ENCODE data around the gene C10orf105.
A peak's percentile ranks its signal among the peaks of the same experiment; 100 is the strongest.

Gene C10orf105

GRCh38 chr10:71685554-71686232 is 33.9 kb downstream of the C10orf105 start:
- Mint-ChIP-seq H3K27ac (no peak overlapping the region), H3K4me3 (no peak overlapping the region), H3K27me3 (ENCODE audit: low read depth) (peaks cover 5% of the 10 kb centered on the region), H3K9me3 (peaks cover 5% of the 10 kb centered on the region), H3K36me3 (ENCODE audit: low read depth) (peaks cover 3% of the 10 kb centered on the region), H3K4me1 (ENCODE audit: low read depth) (no peaks in the 10 kb centered on the region)
- DNase-seq (ENCODE audit: low spot score) = no peak

DNA sequence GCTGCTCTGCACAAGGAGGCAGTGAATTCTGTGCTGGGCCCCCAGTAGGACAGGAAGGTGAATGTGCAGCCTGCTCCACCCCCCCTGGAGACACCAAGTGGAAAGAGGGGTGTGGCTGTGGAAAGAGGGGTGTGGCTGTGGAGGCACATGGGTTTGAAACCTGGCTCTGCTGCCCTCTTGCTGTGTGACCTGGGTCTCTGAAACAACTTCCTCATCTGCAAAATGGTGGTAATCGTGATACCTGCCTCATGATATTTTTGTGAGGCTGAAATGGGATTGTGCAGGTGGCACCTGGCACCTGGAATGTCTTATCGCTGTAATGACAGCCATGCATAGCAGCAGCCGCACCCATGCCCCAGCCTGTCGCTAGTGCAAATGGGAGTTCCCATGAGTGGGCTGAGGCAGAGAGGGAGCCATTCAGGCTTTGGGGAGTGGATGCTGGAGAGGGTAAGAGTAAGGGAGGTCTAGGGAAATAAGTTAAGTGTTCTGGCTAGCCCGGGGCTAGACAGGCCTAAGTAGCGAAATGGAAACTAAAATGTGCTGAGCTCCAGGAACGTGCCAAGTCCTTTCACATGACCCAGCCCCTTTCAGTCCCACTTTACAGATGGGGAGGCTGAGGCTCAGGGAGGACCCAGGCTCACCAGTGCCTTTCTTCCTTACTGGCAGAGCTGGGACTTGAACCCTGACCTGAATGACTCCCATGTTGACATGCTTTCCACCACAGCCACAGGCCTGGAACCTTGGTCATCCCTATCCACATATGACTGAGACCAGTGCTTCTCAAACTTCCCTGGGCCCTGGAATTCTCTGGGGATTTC is 35.0 kb downstream of the C10orf105 start:
- Mint-ChIP-seq H3K27ac (no peak overlapping the region), H3K4me1 (ENCODE audit: low read depth) (no peaks in the 10 kb centered on the region), H3K36me3 (ENCODE audit: low read depth) (peaks cover 3% of the 10 kb centered on the region), H3K9me3 (peaks cover 5% of the 10 kb centered on the region), H3K27me3 (ENCODE audit: low read depth) (peaks cover 5% of the 10 kb centered on the region), H3K4me3 (no peak overlapping the region)
- no peak for DNase-seq (ENCODE audit: low spot score)

GRCh38 chr10:71683301-71683700 is 36.3 kb downstream of the C10orf105 start:
- Mint-ChIP-seq H3K4me1 (ENCODE audit: low read depth) (no peaks in the 10 kb centered on the region), H3K36me3 (ENCODE audit: low read depth) (peaks cover 3% of the 10 kb centered on the region)

DNA sequence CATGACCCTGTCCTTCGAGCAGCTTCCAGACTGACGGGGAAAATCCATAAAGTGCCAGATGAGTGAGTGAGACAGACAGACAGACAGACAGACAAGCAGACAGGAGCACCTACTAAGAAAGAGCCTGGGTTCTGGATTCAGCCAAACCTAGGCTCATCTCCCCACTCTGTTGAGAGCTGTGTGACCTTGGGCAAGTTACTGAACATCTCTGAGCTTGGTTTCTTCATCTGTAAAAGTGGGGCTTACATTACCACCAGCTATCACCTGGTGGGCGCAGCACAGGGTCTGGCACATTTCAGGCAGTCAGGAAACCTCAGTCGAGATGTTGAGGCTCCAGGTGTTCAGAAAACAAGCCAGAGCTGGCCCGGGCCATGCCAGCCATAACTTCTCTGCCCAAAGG is 37.6 kb downstream of the C10orf105 start:
- DNase-seq (ENCODE audit: low spot score) = no peak
- Mint-ChIP-seq H3K4me1 (ENCODE audit: low read depth) (no peaks in the 10 kb centered on the region), H3K27ac (no peak overlapping the region)

More at GRCh38 chr10:71683301-71683700, 36.3 kb downstream of the C10orf105 start:
- H3K27me3 Mint-ChIP-seq (ENCODE audit: low read depth) = peaks cover 5% of the 10 kb centered on the region
- no peak for DNase-seq (ENCODE audit: low spot score)
- no peak overlapping the region for H3K4me3 Mint-ChIP-seq
- H3K27ac Mint-ChIP-seq = no peak overlapping the region
- H3K9me3 Mint-ChIP-seq = peaks cover 4% of the 10 kb centered on the region

GRCh38 chr10:71679425-71679824 is 40.2 kb downstream of the C10orf105 start:
- H3K4me1 Mint-ChIP-seq (ENCODE audit: low read depth) = no peaks in the 10 kb centered on the region
- no peak overlapping the region for H3K4me3 Mint-ChIP-seq
- no peak for DNase-seq (ENCODE audit: low spot score)
- H3K27ac Mint-ChIP-seq = no peak overlapping the region
- no peaks in the 10 kb centered on the region for H3K9me3 Mint-ChIP-seq
- no peaks in the 10 kb centered on the region for H3K36me3 Mint-ChIP-seq (ENCODE audit: low read depth)
- peaks cover 2% of the 10 kb centered on the region for H3K27me3 Mint-ChIP-seq (ENCODE audit: low read depth)

More for the DNA sequence above, 37.6 kb downstream of the C10orf105 start:
- H3K4me3 Mint-ChIP-seq = no peak overlapping the region
- H3K27me3 Mint-ChIP-seq (ENCODE audit: low read depth) = peaks cover 2% of the 10 kb centered on the region
- no peaks in the 10 kb centered on the region for H3K36me3 Mint-ChIP-seq (ENCODE audit: low read depth)
- H3K9me3 Mint-ChIP-seq = no peaks in the 10 kb centered on the region

GRCh38 chr10:71678057-71678805 is 41.3 kb downstream of the C10orf105 start:
- no peaks in the 10 kb centered on the region for H3K4me1 Mint-ChIP-seq (ENCODE audit: low read depth)
- no peak overlapping the region for H3K27ac Mint-ChIP-seq
- H3K27me3 Mint-ChIP-seq (ENCODE audit: low read depth) = peaks cover 2% of the 10 kb centered on the region

GRCh38 chr10:71677261-71677660 is 42.3 kb downstream of the C10orf105 start:
- Mint-ChIP-seq H3K36me3 (ENCODE audit: low read depth) (no peaks in the 10 kb centered on the region), H3K27ac (no peak overlapping the region), H3K4me1 (ENCODE audit: low read depth) (no peaks in the 10 kb centered on the region), H3K9me3 (no peaks in the 10 kb centered on the region), H3K27me3 (ENCODE audit: low read depth) (no peaks in the 10 kb centered on the region), H3K4me3 (no peak overlapping the region)
- no peak for DNase-seq (ENCODE audit: low spot score)

More at GRCh38 chr10:71678057-71678805, 41.3 kb downstream of the C10orf105 start:
- Mint-ChIP-seq H3K9me3 (no peaks in the 10 kb centered on the region), H3K4me3 (no peak overlapping the region), H3K36me3 (ENCODE audit: low read depth) (no peaks in the 10 kb centered on the region)
- DNase-seq (ENCODE audit: low spot score) = no peak

GRCh38 chr10:71675295-71675970 is 44.1 kb downstream of the C10orf105 start:
- DNase-seq (ENCODE audit: low spot score) = no peak
- H3K9me3 Mint-ChIP-seq = no peaks in the 10 kb centered on the region
- H3K27ac Mint-ChIP-seq = no peak overlapping the region
- H3K27me3 Mint-ChIP-seq (ENCODE audit: low read depth) = peaks cover 2% of the 10 kb centered on the region
- no peaks in the 10 kb centered on the region for H3K36me3 Mint-ChIP-seq (ENCODE audit: low read depth)
- H3K4me3 Mint-ChIP-seq = no peak overlapping the region
- H3K4me1 Mint-ChIP-seq (ENCODE audit: low read depth) = no peaks in the 10 kb centered on the region

GRCh38 chr10:71671994-71672946 is 47.3 kb downstream of the C10orf105 start:
- peaks cover 4% of the 10 kb centered on the region for H3K4me1 Mint-ChIP-seq (ENCODE audit: low read depth)
- peaks cover 2% of the 10 kb centered on the region for H3K27me3 Mint-ChIP-seq (ENCODE audit: low read depth)
- no peak overlapping the region for H3K4me3 Mint-ChIP-seq
- no peaks in the 10 kb centered on the region for H3K36me3 Mint-ChIP-seq (ENCODE audit: low read depth)
- no peak for DNase-seq (ENCODE audit: low spot score)
- H3K27ac Mint-ChIP-seq = no peak overlapping the region
- no peaks in the 10 kb centered on the region for H3K9me3 Mint-ChIP-seq

- Mint-ChIP-seq H3K27me3 (ENCODE audit: low read depth) (peaks cover 2% of the 10 kb centered on the region), H3K27ac (peak overlapping the region; percentile 62), H3K4me3 (peak overlapping the region; percentile 2), H3K36me3 (ENCODE audit: low read depth) (no peaks in the 10 kb centered on the region), H3K9me3 (no peaks in the 10 kb centered on the region), H3K4me1 (ENCODE audit: low read depth) (peaks cover 6% of the 10 kb centered on the region)
- DNase-seq (ENCODE audit: low spot score) = no peak
These were observed 52.2 kb downstream of the C10orf105 start for GRCh38 chr10:71667387-71667752.

DNA sequence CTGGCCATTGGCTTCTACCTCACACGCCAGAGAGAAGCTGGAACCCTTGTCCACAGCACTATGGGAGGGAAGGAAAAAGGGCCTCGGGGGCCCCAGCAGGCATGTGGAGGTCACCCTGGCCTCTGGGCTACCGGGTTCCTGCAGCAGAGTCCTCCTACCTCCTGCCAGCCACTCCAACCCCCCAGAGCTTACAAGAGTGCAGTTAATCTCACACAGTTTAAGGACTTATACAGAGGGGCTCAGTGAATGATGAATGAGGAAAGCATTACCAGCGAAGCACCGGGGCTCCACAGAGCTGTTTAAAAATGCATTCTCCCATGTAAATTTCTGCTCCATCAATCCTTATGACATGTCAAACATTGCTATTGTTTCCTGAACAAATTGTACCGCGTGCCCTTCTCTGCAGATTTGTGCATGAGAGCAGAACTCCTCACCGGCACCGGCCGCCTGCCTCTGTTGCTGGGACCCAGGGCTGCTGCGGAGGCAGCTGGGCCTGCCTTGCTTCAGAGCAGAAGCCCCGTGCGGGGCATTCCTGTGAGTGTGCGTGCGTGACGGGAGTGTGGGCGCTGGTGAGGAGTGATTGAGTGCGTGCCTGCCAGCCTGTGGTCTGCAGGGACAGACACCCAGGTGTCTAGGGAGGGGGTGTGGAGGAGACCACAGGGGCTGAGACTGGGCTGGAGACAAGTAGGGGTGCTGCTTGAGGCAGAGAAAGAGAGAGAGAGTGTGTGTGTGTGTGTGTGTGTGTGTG is 52.8 kb downstream of the C10orf105 start:
- peak overlapping the region; percentile 62 for H3K27ac Mint-ChIP-seq
- H3K9me3 Mint-ChIP-seq = no peaks in the 10 kb centered on the region
- no peak for DNase-seq (ENCODE audit: low spot score)
- peaks cover 6% of the 10 kb centered on the region for H3K4me1 Mint-ChIP-seq (ENCODE audit: low read depth)
- H3K4me3 Mint-ChIP-seq = no peak overlapping the region
- H3K27me3 Mint-ChIP-seq (ENCODE audit: low read depth) = peaks cover under 1% of the 10 kb centered on the region
- no peaks in the 10 kb centered on the region for H3K36me3 Mint-ChIP-seq (ENCODE audit: low read depth)

GRCh38 chr10:71665456-71665855 is 54.1 kb downstream of the C10orf105 start:
- Mint-ChIP-seq H3K27ac (no peak overlapping the region), H3K9me3 (no peaks in the 10 kb centered on the region), H3K4me1 (ENCODE audit: low read depth) (peaks cover 6% of the 10 kb centered on the region), H3K36me3 (ENCODE audit: low read depth) (no peaks in the 10 kb centered on the region), H3K27me3 (ENCODE audit: low read depth) (no peaks in the 10 kb centered on the region), H3K4me3 (no peak overlapping the region)
- DNase-seq (ENCODE audit: low spot score) = no peak
